Measurements from ENCODE around the gene TTC32. TPM values are rescaled to one million over a fixed set of nuclear protein-coding genes. Genes with fewer than 3 reads are reported as not detected.
"Not testable (repeated sequence)": the region's sequence is repeated elsewhere in the genome, so short reads cannot be mapped to it uniquely, and the experiment has no call there.

Gene TTC32
- total RNA-seq, 4 donors from 2014 or later: 12.4 to 28.8 (median 13.7) TPM

- no peaks in the 10 kb centered on the region for H3K36me3 ChIP-seq
- no peaks in the 10 kb centered on the region for H3K9me3 ChIP-seq
Measured at GRCh38 chr2:19894134-19894792, 7.5 kb downstream of the TTC32 start.

GRCh38 chr2:19893520-19894133, 8.2 kb downstream of the TTC32 start:
- Histone ChIP-seq H3K4me3 (replicated peaks in 1 of 3) (no peak overlapping the region), H3K27me3 (no peaks in the 10 kb centered on the region), H3K4me1 (peaks cover 8 to 18% of the 10 kb centered on the region in 2 donors), H3K27ac (no peak overlapping the region), H3K36me3 (no peaks in the 10 kb centered on the region), H3K9me3 (no peaks in the 10 kb centered on the region)
- 90 to 92% methylated on average over 4 of the region's 4 CpGs for WGBS, 2 donors
- no peak for DNase-seq
- TF ChIP-seq POLR2A (IDR thresholded peaks at IDR 0.05) (no peak), CTCF (IDR thresholded peaks at IDR 0.05) (no peak)
- intact Hi-C loops (cut with DNase I): no loop called here

More at GRCh38 chr2:19894134-19894792, 7.5 kb downstream of the TTC32 start:
- 94 to 97% methylated on average over 4 of the region's 4 CpGs for WGBS, 2 donors
- Histone ChIP-seq H3K4me3 (replicated peaks in 1 of 3) (no peak overlapping the region), H3K27ac (no peak overlapping the region), H3K27me3 (no peaks in the 10 kb centered on the region), H3K4me1 (peaks cover 12 to 23% of the 10 kb centered on the region in 2 donors)
- intact Hi-C loops (cut with DNase I): no loop called here
- no peak for DNase-seq
- TF ChIP-seq CTCF (IDR thresholded peaks at IDR 0.05): no peak
- TF ChIP-seq POLR2A (IDR thresholded peaks at IDR 0.05): no peak

- H3K36me3 ChIP-seq; H3K27ac ChIP-seq; DNase-seq; intact Hi-C loops (cut with DNase I); H3K4me1 ChIP-seq; H3K9me3 ChIP-seq; H3K27me3 ChIP-seq; H3K4me3 ChIP-seq (replicated peaks in 1 of 3): not testable (repeated sequence)
- WGBS, 2 donors: 67 to 75% methylated on average over 4 of the region's 4 CpGs
Measured at GRCh38 chr2:19891971-19892370, 9.8 kb downstream of the TTC32 start.

GRCh38 chr2:19890104-19890503, 11.7 kb downstream of the TTC32 start:
- H3K4me1 ChIP-seq: no peaks in the 10 kb centered on the region
- 78 to 81% methylated on average over 3 of the region's 3 CpGs for WGBS, 2 donors
- no peaks in the 10 kb centered on the region for H3K9me3 ChIP-seq
- DNase-seq: no peak
- H3K4me3 ChIP-seq (replicated peaks in 1 of 3): no peak overlapping the region
- intact Hi-C loops (cut with DNase I): no loop called here
- H3K27ac ChIP-seq: no peak overlapping the region
- TF ChIP-seq CTCF (IDR thresholded peaks at IDR 0.05) (no peak), POLR2A (IDR thresholded peaks at IDR 0.05) (no peak)
- no peaks in the 10 kb centered on the region for H3K27me3 ChIP-seq
- H3K36me3 ChIP-seq: no peaks in the 10 kb centered on the region

- Histone ChIP-seq H3K36me3 (no peaks in the 10 kb centered on the region), H3K9me3 (no peaks in the 10 kb centered on the region), H3K4me3 (replicated peaks in 1 of 3) (no peak overlapping the region), H3K27ac (no peak overlapping the region), H3K27me3 (no peaks in the 10 kb centered on the region), H3K4me1 (no peaks in the 10 kb centered on the region)
- intact Hi-C loops (cut with DNase I): no loop called here
- no peak for DNase-seq
- WGBS, 2 donors: 97 to 98% methylated on average over 4 of the region's 4 CpGs
- TF ChIP-seq POLR2A (IDR thresholded peaks at IDR 0.05) (no peak), CTCF (IDR thresholded peaks at IDR 0.05) (no peak)
Measured at GRCh38 chr2:19888831-19889230, 13.0 kb downstream of the TTC32 start.

All from thyroid gland (tissue), 4 donors.